HG03558 (cell line): Measurements from ENCODE around the gene ALPG.
"Not testable (repeated sequence)": the region's sequence is repeated elsewhere in the genome, so short reads cannot be mapped to it uniquely, and the experiment has no call there.

Source experiments
- ATAC-seq: cut with Tn5 transposase; IDR thresholded peaks from one replicate; pipeline ENCODE4 v1.9.1; 2021; ENCODE audit warnings: moderate number of reproducible peaks; ENCODE audit not compliant: unreplicated experiment; ENCODE audit errors: extremely low read depth

The ALPG gene

DNA sequence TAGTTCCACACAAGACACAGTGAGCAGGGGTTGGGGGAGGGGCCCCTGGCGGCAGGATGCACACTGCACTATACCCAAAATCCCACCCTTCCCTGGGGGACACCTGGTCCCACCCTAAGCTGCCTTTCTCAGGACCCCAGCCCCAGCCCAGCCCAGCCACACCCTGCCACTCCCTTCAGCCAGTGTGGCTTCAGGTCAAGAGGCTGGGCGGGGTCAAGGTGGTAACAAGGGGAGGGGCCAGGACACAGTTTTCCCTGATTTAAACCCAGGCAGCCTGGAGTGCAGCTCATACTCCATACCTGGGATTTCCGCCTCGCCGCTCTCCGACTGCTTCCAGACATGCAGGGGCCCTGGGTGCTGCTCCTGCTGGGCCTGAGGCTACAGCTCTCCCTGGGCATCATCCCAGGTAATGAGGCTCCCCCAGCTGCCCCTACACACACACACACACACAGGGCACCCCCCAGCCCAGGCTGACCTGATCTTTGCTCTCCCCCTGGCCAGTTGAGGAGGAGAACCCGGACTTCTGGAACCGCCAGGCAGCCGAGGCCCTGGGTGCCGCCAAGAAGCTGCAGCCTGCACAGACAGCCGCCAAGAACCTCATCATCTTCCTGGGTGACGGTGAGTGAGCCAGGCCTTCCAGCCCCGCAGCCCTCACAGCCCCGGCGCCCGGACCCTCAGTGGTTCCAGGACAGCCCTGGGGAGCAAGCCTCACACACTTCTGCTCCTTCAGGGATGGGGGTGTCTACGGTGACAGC, at the start of gene ALPG:
ALPG (plus strand) TSS at position 289 of the 755 bp plus-strand sequence; CDS start at position 340, 51 bp downstream.
- no peak for ATAC-seq

DNA sequence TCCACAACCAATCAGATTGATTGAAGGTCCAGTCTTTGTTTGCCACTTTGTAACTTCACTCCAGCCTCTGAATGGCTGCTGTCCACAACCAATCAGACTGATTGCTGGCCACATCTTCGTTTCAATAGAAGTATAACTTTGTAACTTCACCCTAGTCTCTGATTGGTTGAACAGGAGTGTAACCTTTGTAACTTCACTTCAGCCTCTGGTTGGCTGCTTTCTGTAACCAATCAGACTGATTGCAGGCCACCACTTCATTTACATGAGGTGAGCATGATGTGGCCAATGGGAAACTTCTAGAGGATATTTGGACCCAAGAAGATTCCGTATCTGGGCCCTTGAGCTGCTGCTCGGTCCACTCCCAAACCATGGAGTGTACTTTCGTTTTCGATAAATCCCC, 45.0 kb upstream of the ALPG start:
- ATAC-seq = no peak

GRCh38 chr2:232362174-232362900, 44.3 kb upstream of the ALPG start:
- no peak for ATAC-seq

- ATAC-seq = not testable (repeated sequence)
These were observed 43.4 kb upstream of the ALPG start for GRCh38 chr2:232363064-232363783.

DNA sequence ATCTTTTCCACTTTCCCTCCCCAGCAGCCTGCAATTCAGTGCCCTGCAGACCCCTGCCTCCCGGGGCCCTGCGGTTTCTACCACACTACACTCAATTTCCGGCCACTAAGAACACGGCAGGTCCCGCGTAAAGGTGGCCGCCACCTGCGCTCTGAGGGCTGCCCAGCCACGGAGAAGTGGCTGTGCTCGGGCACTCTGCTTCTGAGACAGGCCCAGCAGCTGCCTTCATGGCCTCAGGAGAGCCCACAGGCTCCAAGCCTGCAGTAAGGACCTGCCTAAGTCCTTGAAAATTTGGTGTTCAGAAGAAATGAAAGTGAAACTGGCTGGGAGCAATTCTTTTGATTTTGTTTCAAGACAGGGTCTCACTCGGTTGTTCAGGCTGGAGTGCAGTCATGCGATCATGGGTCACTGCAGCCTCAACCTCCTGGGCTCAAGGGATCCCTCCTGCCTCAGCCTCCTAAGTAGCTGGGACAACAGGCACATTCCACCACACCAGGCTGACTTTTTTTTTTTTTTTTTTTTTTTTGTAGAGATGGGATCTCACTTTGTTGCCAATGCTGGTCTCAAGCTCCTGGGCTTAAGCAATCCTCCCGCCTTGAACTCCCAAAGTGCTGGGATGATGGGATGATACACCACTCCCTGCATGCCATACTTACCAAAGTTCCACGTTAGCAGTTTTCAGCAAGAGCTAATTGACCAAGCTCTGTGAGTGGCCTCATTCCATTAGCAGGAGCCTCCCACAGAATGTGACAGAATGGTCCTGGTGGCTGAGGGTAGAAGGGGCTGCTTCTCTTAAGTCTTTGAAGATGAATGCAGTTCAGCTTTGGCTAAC, 42.6 kb upstream of the ALPG start:
- no peak for ATAC-seq

DNA sequence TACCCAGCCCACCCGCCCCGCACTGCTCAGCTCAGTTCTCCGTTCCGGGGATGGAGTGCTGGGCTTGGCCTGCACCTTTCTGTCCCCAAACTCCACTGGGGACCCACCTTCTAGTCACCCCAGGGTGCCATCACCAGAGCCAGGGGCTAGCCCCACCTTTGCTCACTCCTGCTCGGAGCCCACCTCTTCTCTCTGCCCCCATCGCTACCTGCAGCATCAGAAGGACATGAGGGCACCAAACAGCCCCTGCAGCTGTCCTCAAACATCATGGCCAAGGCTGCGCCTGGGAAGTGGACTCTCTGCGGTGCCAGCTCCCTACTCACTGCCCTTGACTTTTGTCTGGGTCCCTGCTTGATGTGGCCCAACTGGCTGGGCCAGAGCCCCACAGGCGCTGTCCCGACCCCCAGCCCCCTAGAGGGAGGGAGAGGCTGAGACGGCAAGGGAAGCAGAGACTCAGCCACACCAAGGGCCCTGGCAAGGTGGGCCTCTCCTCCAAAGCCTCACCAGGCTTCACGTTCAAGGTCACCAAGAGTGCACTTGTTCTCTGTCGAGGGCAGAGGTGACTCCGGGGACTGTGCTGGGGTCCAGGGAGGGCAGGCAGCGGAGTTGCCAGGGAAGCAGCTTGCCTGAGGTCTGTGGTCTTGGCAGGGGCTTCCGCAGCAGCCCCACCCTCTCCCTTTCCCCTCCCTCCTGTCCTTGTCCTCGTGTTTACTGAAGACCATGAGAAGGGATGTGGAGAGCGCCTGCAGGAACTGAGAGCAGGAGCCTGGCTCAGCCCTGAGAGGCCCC, 41.6 kb upstream of the ALPG start:
- not testable (repeated sequence) for ATAC-seq

GRCh38 chr2:232365621-232366321, 40.9 kb upstream of the ALPG start:
- no peak for ATAC-seq

DNA sequence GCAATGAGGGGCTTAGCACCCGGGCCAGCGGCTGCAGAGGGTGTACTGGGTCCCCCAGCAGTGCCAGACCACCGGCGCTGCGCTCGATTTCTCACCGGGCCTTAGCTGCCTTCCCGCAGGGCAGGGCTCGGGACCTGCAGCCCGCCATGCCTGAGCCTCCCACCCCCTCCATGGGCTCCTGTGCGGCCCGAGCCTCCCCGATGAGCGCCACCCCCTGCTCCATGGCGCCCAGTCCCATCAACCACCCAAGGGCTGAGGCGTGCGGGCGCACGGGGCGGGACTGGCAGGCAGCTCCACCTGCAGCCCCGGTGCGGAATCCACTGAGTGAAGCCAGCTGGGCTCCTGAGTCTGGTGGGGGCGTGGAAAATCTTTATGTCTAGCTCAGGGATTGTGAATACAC, 40.2 kb upstream of the ALPG start:
- not testable (repeated sequence) for ATAC-seq

- no peak for ATAC-seq
These were observed 39.6 kb upstream of the ALPG start for GRCh38 chr2:232367016-232367415.

GRCh38 chr2:232367591-232368233, 38.9 kb upstream of the ALPG start:
- ATAC-seq = no peak

- ATAC-seq = no peak
These were observed 38.3 kb upstream of the ALPG start for GRCh38 chr2:232368311-232368731.

DNA sequence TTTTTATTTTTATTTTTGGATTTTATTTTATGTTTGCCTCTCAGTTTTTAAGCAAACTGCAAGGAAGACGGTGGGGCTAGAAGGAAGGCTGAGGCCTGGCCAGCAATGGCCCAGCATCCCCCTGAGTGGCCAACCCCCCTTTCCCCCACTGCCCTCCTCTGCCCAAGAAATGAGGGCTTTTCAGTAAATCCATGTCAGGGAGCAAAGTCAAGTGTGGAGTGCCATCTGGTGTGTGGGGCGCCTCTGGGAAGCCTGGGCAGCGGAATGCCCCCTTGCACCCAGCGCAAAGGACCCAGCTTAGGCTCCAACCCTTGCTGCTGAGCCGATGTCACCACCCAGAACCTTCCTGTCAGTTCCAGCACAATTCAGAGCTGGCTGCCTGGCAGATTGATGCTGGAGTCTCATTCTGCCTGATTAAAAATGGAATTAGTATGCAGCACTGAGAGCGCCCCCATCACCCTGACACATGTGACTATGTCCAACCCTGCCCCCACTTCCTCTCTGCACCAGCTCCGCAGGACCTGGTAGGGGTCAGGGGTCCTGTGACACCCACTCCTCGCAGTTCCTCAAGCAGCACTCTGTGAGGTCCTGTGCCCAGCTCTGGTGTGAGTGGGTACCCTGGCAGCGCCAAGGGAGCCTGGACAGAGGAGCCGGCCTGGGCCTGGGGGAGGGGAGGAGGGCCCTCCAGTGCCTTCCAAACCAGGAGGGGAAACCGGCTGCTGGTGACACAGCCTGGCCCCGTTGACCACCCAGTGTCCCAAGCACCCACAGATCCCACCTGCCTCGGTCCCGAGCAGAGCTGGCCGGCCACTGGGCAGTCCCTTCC, 37.3 kb upstream of the ALPG start:
- ATAC-seq = no peak

- ATAC-seq = not testable (repeated sequence)
These were observed 36.6 kb upstream of the ALPG start for GRCh38 chr2:232370007-232370406.

DNA sequence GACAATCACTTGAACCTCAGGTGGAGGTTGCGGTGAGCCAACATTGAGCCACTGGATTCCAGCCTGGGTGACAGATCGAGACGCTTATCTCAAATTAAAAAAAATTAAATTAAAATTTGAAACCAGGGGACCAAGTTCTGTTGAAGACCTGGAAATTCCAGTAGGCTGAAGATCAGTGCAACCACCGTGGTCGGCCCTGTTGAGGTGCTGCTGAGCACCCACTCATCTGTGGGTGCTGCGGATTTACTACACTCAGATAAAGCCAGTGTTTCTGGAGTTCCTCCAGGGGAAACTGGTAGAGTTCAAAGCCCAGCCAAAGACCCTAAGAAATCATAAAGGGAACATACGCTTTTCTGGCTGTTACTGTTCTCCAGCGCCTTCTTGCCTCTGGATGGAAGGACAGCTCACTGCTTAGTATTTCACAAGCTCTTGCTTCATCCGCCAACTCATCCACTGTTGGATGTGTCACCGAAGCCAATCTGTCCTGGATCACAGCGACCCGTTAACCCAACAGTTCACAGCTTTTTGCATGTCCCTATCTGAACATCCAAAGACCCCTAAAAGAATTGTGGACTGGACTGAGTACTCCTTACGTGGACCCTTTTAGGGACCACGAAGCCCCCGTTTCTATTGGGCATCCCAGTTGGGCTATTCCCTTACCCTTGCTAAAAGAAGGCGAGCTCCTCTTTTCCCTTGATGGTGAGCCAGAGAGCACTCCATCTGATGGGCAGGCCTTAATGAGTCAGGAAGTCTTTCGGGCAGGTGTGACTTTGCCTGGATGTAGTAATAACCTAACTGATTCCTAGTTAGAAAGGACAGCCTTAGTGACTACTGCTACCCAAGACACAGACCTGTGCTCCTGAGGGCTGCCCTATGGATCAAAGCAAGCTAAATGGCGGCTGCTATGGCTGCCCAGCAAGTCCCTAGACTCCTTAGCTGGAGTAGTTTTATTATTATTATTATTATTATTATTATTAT, 34.1 kb upstream of the ALPG start:
- no peak for ATAC-seq

DNA sequence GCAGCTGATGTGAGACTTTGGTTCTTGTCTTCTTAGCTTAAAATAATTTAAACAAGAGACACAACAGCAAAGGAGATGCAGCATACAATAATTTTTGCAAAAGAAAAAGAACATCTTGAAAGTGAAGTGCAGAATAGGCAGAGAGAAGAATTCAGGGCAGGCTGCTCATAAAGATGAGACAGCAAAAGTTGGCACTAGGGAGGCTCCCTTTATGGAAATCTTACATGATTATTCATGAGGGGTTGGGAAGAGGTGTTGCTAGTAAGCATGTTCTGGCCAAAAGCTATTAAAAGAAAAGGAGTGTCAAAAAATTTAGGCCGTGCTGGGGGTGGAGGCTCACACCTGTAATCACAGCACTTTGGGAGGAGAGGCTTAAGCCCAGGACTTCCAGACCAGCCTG, 32.3 kb upstream of the ALPG start:
- ATAC-seq = no peak

DNA sequence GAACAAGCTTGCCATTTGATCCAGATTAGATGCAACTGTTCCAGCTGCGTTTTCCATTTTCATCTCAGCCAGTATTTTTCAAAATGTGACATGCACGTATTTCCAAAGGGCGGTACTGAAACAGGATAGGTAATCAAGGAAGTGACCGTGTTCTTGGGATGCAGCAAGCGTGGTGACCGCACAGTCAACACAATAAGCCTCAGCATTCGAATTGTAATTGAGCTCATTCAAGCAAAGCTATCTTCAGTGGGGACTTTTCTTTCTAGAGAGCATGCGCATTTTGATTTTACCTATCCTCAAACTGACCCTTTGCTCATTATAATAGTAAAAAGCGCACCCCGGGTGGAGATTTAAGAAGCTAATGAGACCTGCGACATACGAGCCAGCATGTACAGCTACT, 31.5 kb upstream of the ALPG start:
- no peak for ATAC-seq
